Activated B cell treated with CpG ODN at 0.5 μM for 24 hours (primary cell): Measurements from ENCODE around the gene TWF2. TPM values are rescaled to one million over a fixed set of nuclear protein-coding genes. Genes with fewer than 3 reads are reported as not detected.

Experiments used
- ATAC-seq: fragments of 200-7000 bp; cut with Tn5 transposase; one replicate; pipeline ENCODE4 v1.10.0; 2021; ENCODE audit warnings: low read depth, mild to moderate bottlenecking, moderate library complexity
- CTCF ChIA-PET: fragments of 350-600 bp; sonication (Branson Sonifier 250); formaldehyde crosslinking; loops from one replicate; lab custom pipeline; 2021; ENCODE audit warnings: antibody characterized with exemption; lab: Charles Lee
- POLR2A ChIA-PET: fragments of 350-600 bp; sonication (Branson Sonifier 250); formaldehyde crosslinking; loops from one replicate; lab custom pipeline; 2021; ENCODE audit warnings: antibody characterized with exemption; lab: Charles Lee
- DNase-seq: peaks from one replicate; pipeline ENCODE4 v3.0.0; 2022
- H3K27ac Mint-ChIP-seq: one replicate; pipeline ENCODE4 v1.8.0; 2020; ENCODE audit warnings: mixed read lengths
- H3K27me3 Mint-ChIP-seq: one replicate; pipeline ENCODE4 v1.8.0; 2021; ENCODE audit warnings: mixed read lengths
- H3K36me3 Mint-ChIP-seq: one replicate; pipeline ENCODE4 v1.8.0; 2021; ENCODE audit warnings: low read depth, mixed read lengths
- H3K4me1 Mint-ChIP-seq: one replicate; pipeline ENCODE4 v1.8.0; 2021; ENCODE audit warnings: mixed read lengths
- H3K4me3 Mint-ChIP-seq: one replicate; pipeline ENCODE4 v1.8.0; 2020; ENCODE audit warnings: mild to moderate bottlenecking, mixed read lengths
- H3K9me3 Mint-ChIP-seq: one replicate; pipeline ENCODE4 v1.8.0; 2020; ENCODE audit warnings: mixed read lengths
- intact Hi-C: fragments of 100-400 bp; cut with micrococcal nuclease; formaldehyde crosslinking; loops from one replicate; pipeline ENCODE4 v1.15.1; 2024
- total RNA-seq: library from RNA; stranded (reverse); gene quantifications from 2 replicates; pipeline ENCODE4 v1.2.3, GENCODE V29; 2022
- TF ChIP-seq, protein P1 (sequence below): fragments of 200-600 bp; IDR thresholded peaks from one replicate; pipeline ENCODE4 v1.8.0; 2022; ENCODE audit warnings: antibody characterized with exemption, mild to moderate bottlenecking

Gene TWF2
- total RNA-seq, 1 donor from 2014 or later: 74.1 TPM

DNA sequence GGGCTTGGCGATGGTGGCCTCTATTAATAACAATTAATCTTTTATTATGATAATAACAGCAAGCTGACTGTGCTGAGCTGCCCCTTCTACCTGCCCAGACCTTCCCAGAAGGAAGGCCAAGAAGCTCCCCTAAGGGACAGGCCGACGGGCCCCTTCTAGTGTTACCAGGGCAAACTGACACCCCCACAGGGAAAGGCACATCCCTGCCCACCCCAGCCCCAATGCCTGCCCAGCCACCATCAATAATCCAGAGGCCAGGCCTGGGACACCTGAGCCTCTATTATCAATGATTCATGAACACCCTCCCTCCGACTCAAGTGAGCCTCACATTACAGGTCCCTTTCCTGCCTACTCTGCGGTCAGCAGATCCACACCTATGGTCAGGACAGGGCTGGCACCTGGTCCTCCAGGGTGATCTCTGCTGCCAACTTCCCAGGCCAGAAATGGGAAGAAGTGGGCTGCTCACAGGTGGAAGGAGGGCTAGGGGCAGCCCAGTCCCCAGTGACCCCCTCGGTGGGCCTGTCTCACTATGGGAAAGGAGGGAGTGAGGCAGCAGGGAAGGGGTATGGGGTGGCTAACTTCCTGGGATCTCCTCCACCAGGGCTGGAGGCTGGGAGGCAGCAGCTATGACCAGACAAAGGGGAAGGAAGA, 1.8 kb downstream of the TWF2 start:
- Mint-ChIP-seq H3K36me3 (peaks cover 36% of the 10 kb centered on the region), H3K4me1 (peaks cover 66% of the 10 kb centered on the region), H3K9me3 (no peaks in the 10 kb centered on the region), H3K27ac (no peak overlapping the region), H3K4me3 (peak overlapping the region; percentile 53), H3K27me3 (no peaks in the 10 kb centered on the region)
- TF ChIP-seq, protein P1, sequence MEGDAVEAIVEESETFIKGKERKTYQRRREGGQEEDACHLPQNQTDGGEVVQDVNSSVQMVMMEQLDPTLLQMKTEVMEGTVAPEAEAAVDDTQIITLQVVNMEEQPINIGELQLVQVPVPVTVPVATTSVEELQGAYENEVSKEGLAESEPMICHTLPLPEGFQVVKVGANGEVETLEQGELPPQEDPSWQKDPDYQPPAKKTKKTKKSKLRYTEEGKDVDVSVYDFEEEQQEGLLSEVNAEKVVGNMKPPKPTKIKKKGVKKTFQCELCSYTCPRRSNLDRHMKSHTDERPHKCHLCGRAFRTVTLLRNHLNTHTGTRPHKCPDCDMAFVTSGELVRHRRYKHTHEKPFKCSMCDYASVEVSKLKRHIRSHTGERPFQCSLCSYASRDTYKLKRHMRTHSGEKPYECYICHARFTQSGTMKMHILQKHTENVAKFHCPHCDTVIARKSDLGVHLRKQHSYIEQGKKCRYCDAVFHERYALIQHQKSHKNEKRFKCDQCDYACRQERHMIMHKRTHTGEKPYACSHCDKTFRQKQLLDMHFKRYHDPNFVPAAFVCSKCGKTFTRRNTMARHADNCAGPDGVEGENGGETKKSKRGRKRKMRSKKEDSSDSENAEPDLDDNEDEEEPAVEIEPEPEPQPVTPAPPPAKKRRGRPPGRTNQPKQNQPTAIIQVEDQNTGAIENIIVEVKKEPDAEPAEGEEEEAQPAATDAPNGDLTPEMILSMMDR: no peak
- intact Hi-C loops: no loop called here
- ChIA-PET CTCF (interaction anchor here (1.0 to 2.0 kb wide), 4 partner anchors 12 to 102 kb away, joined by 3 to 8 read pairs (median 4); partner anchors contain the start of gene TLR9), POLR2A (interaction anchor here (0.6 to 12.1 kb wide), 4 partner anchors 12 to 80 kb away, joined by 4 to 147 read pairs (median 59); partner anchors contain the start of genes GLYCTK, TLR9 and WDR82)
- ATAC-seq (no peak), DNase-seq (no peak)

DNA sequence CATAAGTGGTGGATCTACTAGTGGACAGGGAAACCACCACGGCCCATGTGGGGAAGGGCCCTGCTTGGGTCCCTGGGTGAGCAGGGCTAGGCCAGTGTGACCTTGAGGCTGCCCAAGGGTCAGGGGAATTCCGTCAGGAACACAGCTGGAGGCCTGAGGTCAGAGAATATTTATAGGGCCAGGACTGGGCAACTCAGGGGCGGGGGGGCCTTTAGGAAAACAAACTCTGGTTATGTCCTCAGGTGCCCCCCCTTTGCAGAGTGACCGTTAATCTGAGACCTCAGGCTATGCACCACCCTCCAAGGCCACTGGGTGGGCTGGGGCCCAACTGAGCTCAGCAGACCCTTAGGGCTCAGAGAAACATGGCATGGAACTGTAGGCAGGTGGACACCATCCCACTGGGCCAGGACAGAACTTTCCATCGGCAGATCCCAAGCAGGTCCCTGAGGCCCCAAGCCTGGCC, 2.5 kb downstream of the TWF2 start:
- POLR2A ChIA-PET: interaction anchor here (1.7 to 12.1 kb wide), 3 partner anchors 11 to 51 kb away, joined by 7 to 147 read pairs (median 111); partner anchors contain the start of genes GLYCTK, TLR9 and WDR82
- H3K27me3 Mint-ChIP-seq: no peaks in the 10 kb centered on the region
- H3K27ac Mint-ChIP-seq: no peak overlapping the region
- no peaks in the 10 kb centered on the region for H3K9me3 Mint-ChIP-seq
- TF ChIP-seq, protein P1: no peak
- CTCF ChIA-PET: interaction anchor here (1.0 to 2.0 kb wide), 4 partner anchors 11 to 103 kb away, joined by 3 to 8 read pairs (median 4); partner anchors contain the start of gene TLR9
- no peak overlapping the region for H3K4me3 Mint-ChIP-seq
- ATAC-seq (no peak), DNase-seq (no peak)
- intact Hi-C loops: no loop called here
- peaks cover 40% of the 10 kb centered on the region for H3K36me3 Mint-ChIP-seq
- peaks cover 68% of the 10 kb centered on the region for H3K4me1 Mint-ChIP-seq

DNA sequence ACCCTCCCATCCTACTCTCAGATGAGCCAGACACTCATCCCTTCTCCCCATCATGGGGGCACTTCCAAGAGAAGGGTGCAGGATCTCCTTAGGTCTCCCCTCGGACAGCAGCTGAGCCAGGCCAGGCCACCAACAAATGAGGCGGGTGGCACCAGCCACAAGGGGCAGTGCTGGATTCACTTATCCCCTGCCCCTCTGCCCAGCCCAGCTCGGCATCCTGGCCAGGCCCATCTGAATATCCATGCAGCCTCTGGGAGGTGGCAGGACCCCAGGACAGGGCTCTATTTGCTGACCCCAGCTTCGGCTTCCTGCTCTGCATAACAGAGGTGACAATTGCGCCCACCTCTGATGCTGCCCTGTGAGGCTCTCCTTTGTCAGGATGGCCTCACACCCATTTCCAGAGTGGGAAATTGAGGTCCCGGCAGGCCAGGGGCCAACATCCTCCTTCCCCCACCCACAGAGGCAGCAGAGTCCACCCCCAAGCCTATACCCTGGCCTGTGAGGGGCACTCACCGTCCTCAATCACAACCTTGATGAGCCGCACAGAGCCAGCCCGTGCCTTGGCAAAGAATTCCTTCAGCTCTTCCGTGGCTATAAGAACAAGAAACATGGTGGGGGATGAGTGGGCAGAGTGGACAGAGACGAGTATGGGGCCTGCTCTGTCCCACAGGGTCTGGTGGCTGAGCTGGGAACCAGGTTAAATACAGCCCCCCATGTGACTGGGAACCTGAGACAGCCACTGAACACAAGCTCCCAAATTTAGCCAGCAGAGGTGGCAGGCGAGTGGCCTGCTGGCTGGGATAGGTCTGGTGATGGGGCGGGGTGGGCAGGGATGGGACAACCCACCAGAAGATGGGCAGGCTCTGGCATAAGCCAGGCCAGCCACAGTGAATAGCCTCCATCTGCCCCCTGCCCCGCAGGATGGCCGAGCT, 4.2 kb downstream of the TWF2 start:
- DNase-seq (no peak), ATAC-seq (no peak)
- Mint-ChIP-seq H3K9me3 (no peaks in the 10 kb centered on the region), H3K4me1 (peaks cover 61% of the 10 kb centered on the region), H3K4me3 (no peak overlapping the region), H3K36me3 (peaks cover 57% of the 10 kb centered on the region), H3K27ac (no peak overlapping the region), H3K27me3 (no peaks in the 10 kb centered on the region)
- CTCF ChIA-PET: interaction anchor here (0.8 to 1.2 kb wide), 3 partner anchors 14 to 44 kb away, joined by 3 to 4 read pairs (median 3); partner anchors contain the start of gene WDR82
- POLR2A ChIA-PET: interaction anchor here (0.9 to 7.9 kb wide), 6 partner anchors 9 to 43 kb away, joined by 4 to 111 read pairs (median 7); partner anchors contain the start of genes TLR9 and WDR82
- intact Hi-C loops: no loop called here
- TF ChIP-seq, protein P1: no peak

DNA sequence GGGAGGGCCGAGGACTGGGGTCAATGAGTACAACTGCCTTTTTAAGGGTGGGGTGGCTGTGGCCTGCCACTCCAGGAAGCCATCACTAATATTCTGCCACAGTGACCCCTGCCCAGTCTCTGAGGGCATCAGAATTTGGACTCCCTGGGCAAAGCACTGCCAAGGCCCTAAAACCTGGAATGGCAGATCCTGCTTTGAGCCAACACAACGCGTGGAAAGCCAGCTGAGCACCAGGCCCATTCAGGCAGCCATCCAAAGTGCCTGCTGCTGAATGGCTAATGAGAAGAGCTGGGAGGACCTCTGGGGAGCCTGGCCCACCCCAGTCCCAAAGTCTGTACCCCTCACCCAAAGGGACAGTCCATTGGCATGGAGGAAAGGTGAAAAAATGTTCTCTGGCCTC, 5.0 kb downstream of the TWF2 start:
- no peaks in the 10 kb centered on the region for H3K9me3 Mint-ChIP-seq
- intact Hi-C loops: no loop called here
- ATAC-seq (no peak), DNase-seq (no peak)
- TF ChIP-seq, protein P1: no peak
- H3K4me3 Mint-ChIP-seq: no peak overlapping the region
- peaks cover 54% of the 10 kb centered on the region for H3K4me1 Mint-ChIP-seq
- CTCF ChIA-PET: interaction anchor here (0.8 to 1.1 kb wide), 2 partner anchors 43 to 44 kb away, joined by 3 read pairs; partner anchors contain the start of gene WDR82
- peaks cover 59% of the 10 kb centered on the region for H3K36me3 Mint-ChIP-seq
- no peaks in the 10 kb centered on the region for H3K27me3 Mint-ChIP-seq
- POLR2A ChIA-PET: interaction anchor here (1.6 to 7.9 kb wide), 5 partner anchors 8 to 44 kb away, joined by 4 to 111 read pairs (median 9); partner anchors contain the start of genes TLR9 and WDR82
- no peak overlapping the region for H3K27ac Mint-ChIP-seq
